ENCODE results near the gene PITPNM3.

Gene PITPNM3

GRCh38 chr17:6521586-6521985 lies 34.8 kb downstream of the PITPNM3 start:
- TF ChIP-seq TCF4 (CRISPR knock-in tag; IDR thresholded peaks at IDR 0.05; ENCODE audit: borderline replicate concordance) (no peak), PPARA (CRISPR knock-in tag; IDR thresholded peaks at IDR 0.05; ENCODE audit: borderline replicate concordance) (no peak), GLIS3 (CRISPR knock-in tag; IDR thresholded peaks at IDR 0.05) (no peak), ZFP3 (CRISPR knock-in tag; IDR thresholded peaks at IDR 0.05) (no peak), ZC3H10 (CRISPR knock-in tag; IDR thresholded peaks at IDR 0.05) (no peak), OSR1 (CRISPR knock-in tag; IDR thresholded peaks at IDR 0.05) (no peak), ZNF70 (CRISPR knock-in tag; IDR thresholded peaks at IDR 0.05) (no peak), CSRNP3 (CRISPR knock-in tag; IDR thresholded peaks at IDR 0.05) (no peak), SNAI2 (CRISPR knock-in tag; IDR thresholded peaks at IDR 0.05) (no peak), ZFP30 (CRISPR knock-in tag; IDR thresholded peaks at IDR 0.05) (no peak), CREB5 (CRISPR knock-in tag; IDR thresholded peaks at IDR 0.05; ENCODE audit: low read depth) (no peak), ARNTL (CRISPR knock-in tag; IDR thresholded peaks at IDR 0.05; ENCODE audit: borderline replicate concordance, low read depth) (no peak), ZNF8 (CRISPR knock-in tag; IDR thresholded peaks at IDR 0.05) (no peak), ESRRG (CRISPR knock-in tag; IDR thresholded peaks at IDR 0.05) (no peak), ISL1 (CRISPR knock-in tag; IDR thresholded peaks at IDR 0.05) (no peak)
- TF ChIP-seq, protein P1, sequence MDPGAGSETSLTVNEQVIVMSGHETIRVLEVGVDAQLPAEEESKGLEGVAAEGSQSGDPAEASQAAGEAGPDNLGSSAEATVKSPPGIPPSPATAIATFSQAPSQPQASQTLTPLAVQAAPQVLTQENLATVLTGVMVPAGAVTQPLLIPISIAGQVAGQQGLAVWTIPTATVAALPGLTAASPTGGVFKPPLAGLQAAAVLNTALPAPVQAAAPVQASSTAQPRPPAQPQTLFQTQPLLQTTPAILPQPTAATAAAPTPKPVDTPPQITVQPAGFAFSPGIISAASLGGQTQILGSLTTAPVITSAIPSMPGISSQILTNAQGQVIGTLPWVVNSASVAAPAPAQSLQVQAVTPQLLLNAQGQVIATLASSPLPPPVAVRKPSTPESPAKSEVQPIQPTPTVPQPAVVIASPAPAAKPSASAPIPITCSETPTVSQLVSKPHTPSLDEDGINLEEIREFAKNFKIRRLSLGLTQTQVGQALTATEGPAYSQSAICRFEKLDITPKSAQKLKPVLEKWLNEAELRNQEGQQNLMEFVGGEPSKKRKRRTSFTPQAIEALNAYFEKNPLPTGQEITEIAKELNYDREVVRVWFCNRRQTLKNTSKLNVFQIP (CRISPR knock-in tag; IDR thresholded peaks at IDR 0.05; ENCODE audit: borderline replicate concordance, low read depth) = no peak
- no peak for ATAC-seq

- TF ChIP-seq BACH2 (CRISPR knock-in tag; IDR thresholded peaks at IDR 0.05; ENCODE audit: borderline replicate concordance) (no peak), TOX (CRISPR knock-in tag; IDR thresholded peaks at IDR 0.05; ENCODE audit: borderline replicate concordance) (no peak), ZFP30 (CRISPR knock-in tag; IDR thresholded peaks at IDR 0.05) (no peak), ZNF8 (CRISPR knock-in tag; IDR thresholded peaks at IDR 0.05) (no peak), ISL1 (CRISPR knock-in tag; IDR thresholded peaks at IDR 0.05) (no peak), ARNTL (CRISPR knock-in tag; IDR thresholded peaks at IDR 0.05; ENCODE audit: borderline replicate concordance, low read depth) (no peak), ZC3H10 (CRISPR knock-in tag; IDR thresholded peaks at IDR 0.05) (no peak), RARB (CRISPR knock-in tag; IDR thresholded peaks at IDR 0.05) (no peak), CSDC2 (CRISPR knock-in tag; IDR thresholded peaks at IDR 0.05) (no peak), GLIS3 (CRISPR knock-in tag; IDR thresholded peaks at IDR 0.05) (no peak)
- no peak for ATAC-seq
These were observed 39.3 kb downstream of the PITPNM3 start for GRCh38 chr17:6517062-6517461.

GRCh38 chr17:6514371-6514770 lies 42.0 kb downstream of the PITPNM3 start:
- TF ChIP-seq TOX (CRISPR knock-in tag; IDR thresholded peaks at IDR 0.05; ENCODE audit: borderline replicate concordance) (no peak), CREB5 (CRISPR knock-in tag; IDR thresholded peaks at IDR 0.05; ENCODE audit: low read depth) (no peak), ZNF8 (CRISPR knock-in tag; IDR thresholded peaks at IDR 0.05) (no peak), RARB (CRISPR knock-in tag; IDR thresholded peaks at IDR 0.05) (no peak), ISL1 (CRISPR knock-in tag; IDR thresholded peaks at IDR 0.05) (no peak), GLIS3 (CRISPR knock-in tag; IDR thresholded peaks at IDR 0.05) (no peak), SNAI2 (CRISPR knock-in tag; IDR thresholded peaks at IDR 0.05) (no peak), ESRRG (CRISPR knock-in tag; IDR thresholded peaks at IDR 0.05) (no peak), CSDC2 (CRISPR knock-in tag; IDR thresholded peaks at IDR 0.05) (no peak), CSRNP3 (CRISPR knock-in tag; IDR thresholded peaks at IDR 0.05) (no peak), ZNF565 (CRISPR knock-in tag; conservative IDR thresholded peaks at IDR 0.05; ENCODE audit: low read depth) (no peak), TCF4 (CRISPR knock-in tag; IDR thresholded peaks at IDR 0.05; ENCODE audit: borderline replicate concordance) (no peak), PPARA (CRISPR knock-in tag; IDR thresholded peaks at IDR 0.05; ENCODE audit: borderline replicate concordance) (no peak), ZC3H10 (CRISPR knock-in tag; IDR thresholded peaks at IDR 0.05) (no peak)
- TF ChIP-seq, protein P2, sequence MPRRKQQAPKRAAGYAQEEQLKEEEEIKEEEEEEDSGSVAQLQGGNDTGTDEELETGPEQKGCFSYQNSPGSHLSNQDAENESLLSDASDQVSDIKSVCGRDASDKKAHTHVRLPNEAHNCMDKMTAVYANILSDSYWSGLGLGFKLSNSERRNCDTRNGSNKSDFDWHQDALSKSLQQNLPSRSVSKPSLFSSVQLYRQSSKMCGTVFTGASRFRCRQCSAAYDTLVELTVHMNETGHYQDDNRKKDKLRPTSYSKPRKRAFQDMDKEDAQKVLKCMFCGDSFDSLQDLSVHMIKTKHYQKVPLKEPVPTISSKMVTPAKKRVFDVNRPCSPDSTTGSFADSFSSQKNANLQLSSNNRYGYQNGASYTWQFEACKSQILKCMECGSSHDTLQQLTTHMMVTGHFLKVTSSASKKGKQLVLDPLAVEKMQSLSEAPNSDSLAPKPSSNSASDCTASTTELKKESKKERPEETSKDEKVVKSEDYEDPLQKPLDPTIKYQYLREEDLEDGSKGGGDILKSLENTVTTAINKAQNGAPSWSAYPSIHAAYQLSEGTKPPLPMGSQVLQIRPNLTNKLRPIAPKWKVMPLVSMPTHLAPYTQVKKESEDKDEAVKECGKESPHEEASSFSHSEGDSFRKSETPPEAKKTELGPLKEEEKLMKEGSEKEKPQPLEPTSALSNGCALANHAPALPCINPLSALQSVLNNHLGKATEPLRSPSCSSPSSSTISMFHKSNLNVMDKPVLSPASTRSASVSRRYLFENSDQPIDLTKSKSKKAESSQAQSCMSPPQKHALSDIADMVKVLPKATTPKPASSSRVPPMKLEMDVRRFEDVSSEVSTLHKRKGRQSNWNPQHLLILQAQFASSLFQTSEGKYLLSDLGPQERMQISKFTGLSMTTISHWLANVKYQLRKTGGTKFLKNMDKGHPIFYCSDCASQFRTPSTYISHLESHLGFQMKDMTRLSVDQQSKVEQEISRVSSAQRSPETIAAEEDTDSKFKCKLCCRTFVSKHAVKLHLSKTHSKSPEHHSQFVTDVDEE (CRISPR knock-in tag; IDR thresholded peaks at IDR 0.05) = no peak
- TF ChIP-seq, protein P3, sequence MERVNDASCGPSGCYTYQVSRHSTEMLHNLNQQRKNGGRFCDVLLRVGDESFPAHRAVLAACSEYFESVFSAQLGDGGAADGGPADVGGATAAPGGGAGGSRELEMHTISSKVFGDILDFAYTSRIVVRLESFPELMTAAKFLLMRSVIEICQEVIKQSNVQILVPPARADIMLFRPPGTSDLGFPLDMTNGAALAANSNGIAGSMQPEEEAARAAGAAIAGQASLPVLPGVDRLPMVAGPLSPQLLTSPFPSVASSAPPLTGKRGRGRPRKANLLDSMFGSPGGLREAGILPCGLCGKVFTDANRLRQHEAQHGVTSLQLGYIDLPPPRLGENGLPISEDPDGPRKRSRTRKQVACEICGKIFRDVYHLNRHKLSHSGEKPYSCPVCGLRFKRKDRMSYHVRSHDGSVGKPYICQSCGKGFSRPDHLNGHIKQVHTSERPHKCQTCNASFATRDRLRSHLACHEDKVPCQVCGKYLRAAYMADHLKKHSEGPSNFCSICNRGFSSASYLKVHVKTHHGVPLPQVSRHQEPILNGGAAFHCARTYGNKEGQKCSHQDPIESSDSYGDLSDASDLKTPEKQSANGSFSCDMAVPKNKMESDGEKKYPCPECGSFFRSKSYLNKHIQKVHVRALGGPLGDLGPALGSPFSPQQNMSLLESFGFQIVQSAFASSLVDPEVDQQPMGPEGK (CRISPR knock-in tag; IDR thresholded peaks at IDR 0.05; ENCODE audit: borderline replicate concordance) = no peak
- TF ChIP-seq, protein P1 (CRISPR knock-in tag; IDR thresholded peaks at IDR 0.05; ENCODE audit: borderline replicate concordance, low read depth) = no peak
- no peak for ATAC-seq

All from SK-N-SH treated with all-trans-retinoic acid at 6 μM for 48 hours (cell line).